BLaER1 treated with 17β-estradiol and CSF1 and Interleukin-3, amounts not matched to agents 10 nM and 100 nM (cell line): ENCODE data around the gene PKP1.

Experiments
- H3K27ac ChIP-seq, 11 experiments: shearing (Covaris generic); formaldehyde crosslinking; 2 replicates each; pipeline ENCODE4 v1.8.1; 2022
- H3K27me3 ChIP-seq, 11 experiments: shearing (Covaris generic); formaldehyde crosslinking; 2 replicates each; pipeline ENCODE4 v1.8.1; 2022
- H3K36me3 ChIP-seq, 11 experiments: shearing (Covaris generic); formaldehyde crosslinking; 2 replicates each; pipeline ENCODE4 v1.8.1; 2022
- H3K4me1 ChIP-seq, 10 experiments: shearing (Covaris generic); formaldehyde crosslinking; 2 replicates each; pipeline ENCODE4 v1.8.1; 2022
- H3K4me2 ChIP-seq, 11 experiments: shearing (Covaris generic); formaldehyde crosslinking; 2 replicates each; pipeline ENCODE4 v1.8.1; 2022
- H3K4me3 ChIP-seq, 10 experiments: shearing (Covaris generic); formaldehyde crosslinking; 2 replicates each; pipeline ENCODE4 v1.8.1; 2022
- H3K9ac ChIP-seq, 11 experiments: shearing (Covaris generic); formaldehyde crosslinking; 2 replicates each; pipeline ENCODE4 v1.8.1; 2022
- H3K9me3 ChIP-seq, 11 experiments: shearing (Covaris generic); formaldehyde crosslinking; replicated peaks in 1 of 11; 2 replicates each; pipeline ENCODE4 v1.8.1; 2022
- H4K20me1 ChIP-seq, 11 experiments: shearing (Covaris generic); formaldehyde crosslinking; 2 replicates each; pipeline ENCODE4 v1.8.1; 2022
- Cebpa-rat ChIP-seq, 11 experiments: shearing (Covaris generic); IDR thresholded peaks; 2 replicates each; pipeline ENCODE4 v1.8.1; 2022

PKP1 gene

DNA sequence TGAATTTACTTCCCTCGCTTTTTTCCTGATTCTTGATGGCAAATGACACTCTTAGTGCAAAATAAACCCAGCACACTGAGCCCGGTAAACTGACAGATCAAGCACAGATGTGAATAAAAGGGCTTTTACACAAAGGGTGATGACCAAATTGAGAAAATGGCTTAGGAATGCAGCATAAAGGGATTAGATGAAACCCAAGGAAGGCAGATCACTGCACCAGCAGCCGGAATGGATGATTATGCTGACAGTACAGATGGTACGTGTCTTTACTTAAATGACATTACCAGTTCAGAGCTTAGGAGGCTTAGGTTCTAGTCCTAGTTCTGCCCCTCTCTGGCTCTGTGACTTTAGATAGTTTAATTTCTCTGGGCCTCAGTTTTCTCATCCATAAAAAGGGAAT lies 12.0 kb downstream of the PKP1 start:
- Histone ChIP-seq H3K4me1 (peaks cover 8 to 39% (median 24%) of the 10 kb centered on the region in 10 experiments; a peak in 18 of 20 replicates), H3K4me3 (no peak overlapping the region), H3K36me3 (no peaks in the 10 kb centered on the region), H3K9ac (no peak overlapping the region), H4K20me1 (no peaks in the 10 kb centered on the region; a peak in 1 of 22 replicates), H3K27ac (no peak overlapping the region), H3K4me2 (no peak overlapping the region), H3K27me3 (no peaks in the 10 kb centered on the region), H3K9me3 (no peaks in the 10 kb centered on the region)
- TF ChIP-seq Cebpa-rat (IDR thresholded peaks at IDR 0.05): no peak

DNA sequence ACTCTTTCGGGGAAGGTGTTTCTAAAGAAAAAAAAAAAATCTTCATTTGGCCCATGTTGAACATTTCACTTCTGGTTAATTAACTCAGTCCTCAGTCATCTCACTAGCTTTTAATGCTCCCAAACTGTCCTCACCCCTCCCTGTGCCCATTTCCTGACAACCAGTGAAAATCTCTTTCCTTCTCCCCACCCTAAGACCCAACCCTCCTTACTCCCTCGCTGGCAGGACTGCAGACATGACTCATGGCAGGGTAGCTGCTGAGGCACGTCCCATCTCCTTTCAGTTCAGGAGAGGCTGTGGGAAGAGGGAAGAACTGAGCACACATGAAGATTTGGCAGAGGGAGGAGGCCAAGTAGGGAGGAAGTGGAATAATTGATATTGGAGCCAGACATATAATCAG lies 12.6 kb downstream of the PKP1 start:
- no peaks in the 10 kb centered on the region for H3K27me3 ChIP-seq
- peaks cover 8 to 42% (median 29%) of the 10 kb centered on the region in 10 experiments; a peak in 19 of 20 replicates for H3K4me1 ChIP-seq
- H3K9ac ChIP-seq: no peak overlapping the region
- H3K4me3 ChIP-seq: no peak overlapping the region
- no peaks in the 10 kb centered on the region; a peak in 1 of 22 replicates for H4K20me1 ChIP-seq
- peak overlapping the region in 3 of 11 experiments; percentile 12 to 46 (median 15); a peak in 3 of 22 replicates for H3K4me2 ChIP-seq
- no peaks in the 10 kb centered on the region for H3K9me3 ChIP-seq
- H3K36me3 ChIP-seq: no peaks in the 10 kb centered on the region
- H3K27ac ChIP-seq: no peak overlapping the region
- no peak for TF ChIP-seq Cebpa-rat (IDR thresholded peaks at IDR 0.05)

DNA sequence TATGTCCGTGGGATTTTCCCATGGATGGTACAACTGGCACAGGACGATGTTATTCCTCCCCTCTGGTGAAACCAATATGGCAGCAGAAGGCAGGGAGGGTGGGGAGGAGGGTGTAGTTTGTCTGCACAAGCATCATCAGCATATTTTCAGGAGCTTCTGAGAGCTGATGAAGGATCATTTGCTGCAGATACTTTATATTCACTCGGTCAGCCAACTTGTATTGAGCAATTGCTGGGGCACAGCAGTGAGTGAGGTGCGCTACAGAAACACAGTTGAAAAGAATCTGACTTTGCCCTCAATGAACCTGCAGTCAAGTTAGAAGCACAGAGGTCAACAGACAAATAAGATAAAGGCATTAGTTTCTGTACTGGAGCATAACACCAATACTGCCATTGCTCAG lies 13.0 kb downstream of the PKP1 start:
- TF ChIP-seq Cebpa-rat (IDR thresholded peaks at IDR 0.05): no peak
- H3K4me3 ChIP-seq: no peak overlapping the region
- H3K4me2 ChIP-seq: peak overlapping the region in 3 of 11 experiments; percentile 12 to 46 (median 15); a peak in 3 of 22 replicates
- no peaks in the 10 kb centered on the region; a peak in 1 of 22 replicates for H4K20me1 ChIP-seq
- H3K36me3 ChIP-seq: no peaks in the 10 kb centered on the region
- no peaks in the 10 kb centered on the region for H3K27me3 ChIP-seq
- no peaks in the 10 kb centered on the region for H3K9me3 ChIP-seq
- H3K9ac ChIP-seq: no peak overlapping the region
- peaks cover 9 to 47% (median 34%) of the 10 kb centered on the region in 10 experiments for H3K4me1 ChIP-seq
- no peak overlapping the region for H3K27ac ChIP-seq

DNA sequence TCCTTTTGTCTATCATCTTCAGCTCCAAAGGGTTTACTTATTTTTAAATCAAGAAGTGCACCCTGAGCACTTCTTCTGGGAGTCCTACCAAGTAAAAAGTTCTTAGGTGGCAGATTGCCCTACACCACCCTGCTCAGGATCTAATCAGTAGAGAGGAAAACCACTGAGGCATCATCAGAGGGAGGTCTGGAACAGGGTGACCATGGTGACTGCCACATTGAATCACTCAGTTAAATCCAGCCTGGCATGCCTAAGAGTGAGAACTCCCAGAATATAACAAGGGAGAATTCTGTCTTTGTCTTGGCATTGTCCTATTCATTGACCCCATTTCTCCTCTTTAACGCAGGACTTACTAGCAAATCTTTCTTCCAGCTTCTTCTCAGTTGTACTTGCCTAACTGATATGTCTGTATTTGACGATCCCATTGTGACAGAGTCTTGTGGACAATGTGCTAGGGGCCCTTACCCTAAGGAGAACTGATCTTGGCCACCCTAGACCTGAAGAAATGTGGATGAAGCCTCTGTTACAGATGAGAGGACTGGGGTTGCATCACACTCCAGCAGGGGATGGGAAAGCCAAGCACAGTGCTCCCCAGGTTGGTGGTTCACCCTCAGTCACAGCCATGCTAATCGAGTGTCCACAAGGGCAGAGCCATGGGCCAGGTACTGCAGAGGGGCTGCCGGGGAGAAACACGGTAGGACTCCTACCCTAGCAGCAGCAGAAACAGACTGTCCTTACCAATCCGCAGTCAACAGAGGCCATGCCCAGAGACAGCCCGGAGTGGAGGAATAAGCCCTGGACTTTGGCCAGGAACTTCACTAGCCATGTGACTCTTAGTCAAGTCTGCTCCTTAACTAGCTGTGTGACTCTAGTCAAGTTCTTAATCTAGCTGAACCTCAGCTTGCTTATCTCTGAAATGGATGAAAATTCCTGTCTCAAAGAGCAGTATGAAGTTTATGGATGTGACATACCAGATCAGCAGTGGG lies 15.4 kb downstream of the PKP1 start:
- Histone ChIP-seq H3K4me2 (peak overlapping the region in 8 of 11 experiments; percentile 4 to 57 (median 49); a peak in 11 of 22 replicates), H3K27ac (no peak overlapping the region), H3K9me3 (no peaks in the 10 kb centered on the region), H3K36me3 (no peaks in the 10 kb centered on the region), H3K4me3 (no peak overlapping the region), H3K4me1 (peaks cover 27 to 70% (median 58%) of the 10 kb centered on the region in 10 experiments), H3K27me3 (no peaks in the 10 kb centered on the region), H3K9ac (no peak overlapping the region), H4K20me1 (no peaks in the 10 kb centered on the region)
- TF ChIP-seq Cebpa-rat (IDR thresholded peaks at IDR 0.05): no peak

DNA sequence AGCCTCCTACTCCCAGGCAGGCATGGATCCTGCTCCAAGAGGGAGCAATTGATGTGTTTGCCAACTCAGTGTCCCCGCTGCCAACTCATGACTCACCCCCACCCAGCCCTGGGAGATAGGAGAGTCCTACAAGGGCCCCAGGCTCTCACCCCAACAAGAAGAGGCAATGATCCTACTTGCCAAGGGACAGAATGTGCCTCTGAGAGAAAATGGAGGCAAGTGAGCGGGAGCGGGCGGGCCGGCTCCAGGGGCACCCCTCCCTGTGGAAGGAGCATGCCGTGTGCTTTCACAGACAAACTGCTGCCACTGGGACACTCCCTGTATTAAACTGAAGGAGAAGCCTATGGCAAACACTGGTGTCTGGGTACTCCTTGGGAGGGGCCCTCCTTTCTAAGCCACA lies 16.7 kb downstream of the PKP1 start:
- no peak for TF ChIP-seq Cebpa-rat (IDR thresholded peaks at IDR 0.05)

DNA sequence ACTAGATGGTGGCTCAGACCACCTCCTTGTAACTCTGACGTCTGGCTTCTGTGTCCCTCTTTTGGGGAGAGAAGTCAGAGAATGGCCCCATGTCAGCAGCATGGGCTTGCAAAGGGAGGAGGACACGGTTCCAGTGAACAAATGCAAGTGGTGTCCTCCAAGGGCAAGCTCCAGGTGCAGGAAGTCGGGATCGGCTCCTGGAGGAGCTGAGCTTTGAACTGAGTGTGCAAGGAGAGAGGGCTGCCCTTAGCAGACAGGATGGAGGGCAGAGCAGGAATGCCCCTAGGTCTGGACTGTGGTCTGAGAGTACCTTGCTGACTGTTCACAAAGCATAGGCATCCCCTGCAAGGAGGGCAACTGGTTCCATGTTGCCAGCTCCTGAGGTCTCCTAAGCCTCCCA lies 17.3 kb downstream of the PKP1 start:
- Histone ChIP-seq H3K4me1 (peaks cover 27 to 90% (median 77%) of the 10 kb centered on the region in 10 experiments), H3K4me2 (peak overlapping the region in 9 of 11 experiments; percentile 62 to 86 (median 78); a peak in 17 of 22 replicates), H3K36me3 (no peaks in the 10 kb centered on the region), H3K27ac (no peak overlapping the region), H3K27me3 (no peaks in the 10 kb centered on the region), H4K20me1 (no peaks in the 10 kb centered on the region), H3K9ac (no peak overlapping the region), H3K9me3 (no peaks in the 10 kb centered on the region), H3K4me3 (no peak overlapping the region)
- no peak for TF ChIP-seq Cebpa-rat (IDR thresholded peaks at IDR 0.05)

More for the DNA sequence above, 16.7 kb downstream of the PKP1 start:
- no peak overlapping the region for H3K27ac ChIP-seq
- no peaks in the 10 kb centered on the region for H3K27me3 ChIP-seq
- H3K9ac ChIP-seq: no peak overlapping the region
- H4K20me1 ChIP-seq: no peaks in the 10 kb centered on the region
- no peaks in the 10 kb centered on the region for H3K36me3 ChIP-seq
- peak overlapping the region in 6 of 11 experiments; percentile 69 to 86 (median 78); a peak in 8 of 22 replicates for H3K4me2 ChIP-seq
- no peak overlapping the region for H3K4me3 ChIP-seq
- peaks cover 27 to 83% (median 70%) of the 10 kb centered on the region in 10 experiments for H3K4me1 ChIP-seq
- no peaks in the 10 kb centered on the region for H3K9me3 ChIP-seq

DNA sequence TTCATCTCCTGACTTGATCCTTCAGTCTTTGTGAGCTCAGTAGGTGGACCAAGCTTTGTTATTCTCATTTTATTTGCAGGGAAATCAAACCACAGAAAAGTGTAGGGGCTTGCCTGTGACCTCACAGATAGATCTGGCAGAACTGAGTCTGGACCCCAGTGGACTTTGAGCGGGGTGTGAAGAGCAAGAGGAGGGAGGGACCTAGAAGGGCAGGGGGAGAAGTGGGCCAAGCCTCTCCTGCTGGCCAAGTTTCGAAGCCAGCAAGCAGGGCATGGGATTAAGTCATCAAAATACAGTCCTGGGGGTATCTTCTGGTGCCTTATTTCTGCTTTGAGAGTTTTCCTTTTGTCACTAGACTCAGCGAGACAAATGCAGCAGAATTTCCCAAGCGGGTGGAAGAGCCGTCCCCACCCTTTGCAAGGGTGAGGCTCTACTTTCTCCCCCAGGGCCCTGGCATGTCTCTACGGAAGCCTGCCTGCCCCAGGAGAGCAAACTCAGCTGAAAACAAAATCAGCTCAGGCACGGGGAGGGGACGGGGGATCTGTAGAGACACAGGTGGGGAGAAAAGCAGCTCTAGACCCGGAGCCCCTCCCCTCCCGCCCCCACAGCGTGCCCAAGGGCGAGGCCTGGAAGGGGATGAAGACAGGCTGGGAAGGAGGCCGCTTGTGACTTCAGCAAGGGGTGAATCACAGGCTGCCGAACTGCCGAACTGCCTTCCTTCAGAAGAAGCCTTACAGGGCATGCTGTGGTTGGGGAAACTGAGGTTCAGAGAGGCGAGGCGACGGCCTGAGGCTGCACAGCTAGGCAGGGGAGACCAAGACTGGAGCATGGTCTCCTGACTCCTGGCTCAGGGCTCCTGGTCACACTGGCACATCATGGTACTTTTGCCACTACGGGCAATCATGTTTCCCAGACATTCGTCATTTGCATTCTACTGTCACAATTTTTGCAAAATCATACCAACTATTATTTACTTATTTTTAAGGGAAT lies 19.2 kb downstream of the PKP1 start:
- no peaks in the 10 kb centered on the region for H4K20me1 ChIP-seq
- no peaks in the 10 kb centered on the region for H3K27me3 ChIP-seq
- peak overlapping the region in 4 of 11 experiments; percentile 42 to 60 (median 50); a peak in 8 of 22 replicates for H3K9ac ChIP-seq
- peak overlapping the region; percentile 54 to 86 (median 76) for H3K4me2 ChIP-seq
- H3K4me1 ChIP-seq: peaks cover 26 to 99% (median 81%) of the 10 kb centered on the region in 10 experiments
- H3K36me3 ChIP-seq: no peaks in the 10 kb centered on the region
- no peak for TF ChIP-seq Cebpa-rat (IDR thresholded peaks at IDR 0.05)
- no peak overlapping the region for H3K4me3 ChIP-seq
- H3K27ac ChIP-seq: peak overlapping the region in 4 of 11 experiments; percentile 56 to 69 (median 62); a peak in 8 of 22 replicates
- no peaks in the 10 kb centered on the region for H3K9me3 ChIP-seq

DNA sequence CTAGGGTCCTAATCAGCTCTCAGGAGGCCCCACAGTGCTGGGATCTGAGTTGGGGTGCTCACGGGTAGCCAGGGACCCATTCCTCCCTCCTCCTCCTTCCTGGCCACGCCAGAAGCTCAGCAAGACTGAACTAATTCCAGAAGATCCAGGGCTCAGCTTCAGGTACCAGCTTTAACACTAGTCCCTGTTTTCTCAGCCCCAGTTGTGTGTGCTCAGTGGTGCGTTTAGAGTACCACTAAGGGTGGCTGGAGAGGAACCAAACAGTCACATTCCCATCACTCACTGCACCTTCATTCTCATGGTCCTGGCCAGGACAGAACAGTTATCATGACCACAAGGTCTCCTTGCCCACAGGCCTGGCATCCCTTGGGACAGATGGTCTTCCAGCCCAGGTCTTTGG lies 20.8 kb downstream of the PKP1 start:
- Histone ChIP-seq H3K9ac (peak overlapping the region in 2 of 11 experiments; percentile 17 to 30; a peak in 1 of 22 replicates), H3K27me3 (no peaks in the 10 kb centered on the region), H3K36me3 (no peaks in the 10 kb centered on the region), H3K27ac (peak overlapping the region in 4 of 11 experiments; percentile 9 to 50 (median 29); a peak in 3 of 22 replicates), H3K4me1 (peaks cover 37 to 99% (median 74%) of the 10 kb centered on the region in 10 experiments), H4K20me1 (no peaks in the 10 kb centered on the region), H3K9me3 (no peaks in the 10 kb centered on the region), H3K4me2 (peak overlapping the region in 10 of 11 experiments; percentile 24 to 86 (median 76); a peak in 19 of 22 replicates), H3K4me3 (no peak overlapping the region)
- no peak for TF ChIP-seq Cebpa-rat (IDR thresholded peaks at IDR 0.05)
